Measurements from ENCODE around the gene DHX35.

DNA sequence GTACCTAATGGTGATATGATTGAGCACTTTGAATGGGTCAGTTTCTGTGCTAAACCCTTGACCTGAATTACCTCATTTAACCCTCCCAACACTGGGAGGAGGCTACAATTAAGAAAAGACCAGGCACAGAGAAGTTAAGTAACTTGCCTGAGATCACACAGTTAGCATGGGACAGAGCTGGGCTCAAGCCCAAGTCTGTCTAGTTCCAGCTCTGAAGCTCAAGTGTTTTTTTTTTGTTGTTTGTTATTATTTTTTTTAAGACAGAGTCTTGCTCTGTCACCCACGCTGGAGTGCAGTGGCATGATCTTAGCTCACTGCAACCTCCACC lies 31.9 kb upstream of the DHX35 start:
- TF ChIP-seq, protein P1, sequence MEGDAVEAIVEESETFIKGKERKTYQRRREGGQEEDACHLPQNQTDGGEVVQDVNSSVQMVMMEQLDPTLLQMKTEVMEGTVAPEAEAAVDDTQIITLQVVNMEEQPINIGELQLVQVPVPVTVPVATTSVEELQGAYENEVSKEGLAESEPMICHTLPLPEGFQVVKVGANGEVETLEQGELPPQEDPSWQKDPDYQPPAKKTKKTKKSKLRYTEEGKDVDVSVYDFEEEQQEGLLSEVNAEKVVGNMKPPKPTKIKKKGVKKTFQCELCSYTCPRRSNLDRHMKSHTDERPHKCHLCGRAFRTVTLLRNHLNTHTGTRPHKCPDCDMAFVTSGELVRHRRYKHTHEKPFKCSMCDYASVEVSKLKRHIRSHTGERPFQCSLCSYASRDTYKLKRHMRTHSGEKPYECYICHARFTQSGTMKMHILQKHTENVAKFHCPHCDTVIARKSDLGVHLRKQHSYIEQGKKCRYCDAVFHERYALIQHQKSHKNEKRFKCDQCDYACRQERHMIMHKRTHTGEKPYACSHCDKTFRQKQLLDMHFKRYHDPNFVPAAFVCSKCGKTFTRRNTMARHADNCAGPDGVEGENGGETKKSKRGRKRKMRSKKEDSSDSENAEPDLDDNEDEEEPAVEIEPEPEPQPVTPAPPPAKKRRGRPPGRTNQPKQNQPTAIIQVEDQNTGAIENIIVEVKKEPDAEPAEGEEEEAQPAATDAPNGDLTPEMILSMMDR (conservative IDR thresholded peaks at IDR 0.05; ENCODE audit: low read depth, low read length) = no peak
- TF ChIP-seq SMC3 (IDR thresholded peaks at IDR 0.05; ENCODE audit: low read depth, low read length) (no peak), CEBPB (IDR thresholded peaks at IDR 0.05; ENCODE audit: low read depth, low read length) (no peak), POLR2A (IDR thresholded peaks at IDR 0.05; ENCODE audit: low read depth, low read length) (no peak), RAD21 (IDR thresholded peaks at IDR 0.05; ENCODE audit: low read length) (no peak), FOS (IDR thresholded peaks at IDR 0.05; ENCODE audit: low read depth, low read length) (no peak)

Measured in IMR-90 (cell line).